Effector memory CD8-positive, alpha-beta T cell (primary cell): ENCODE measurements around the gene MTAP.
A peak's percentile ranks its signal among the peaks of the same experiment; 100 is the strongest.

Experiments
- ATAC-seq: fragments of 150-1000 bp; cut with Tn5 transposase; replicated peaks from 2 replicates; pipeline ENCODE4 v1.10.0; 2021; ENCODE audit warnings: mild to moderate bottlenecking, moderate library complexity
- DNase-seq, 3 experiments: peaks; one replicate each; pipeline ENCODE4 v3.0.0; 2021
- H3K27ac Mint-ChIP-seq, 2 donors: one replicate each; pipeline ENCODE4 v1.8.0; 2022; ENCODE audit warnings: mild to moderate bottlenecking in 2 of 2, mixed read lengths in 2 of 2, moderate library complexity in 2 of 2
- H3K27me3 Mint-ChIP-seq, 2 donors: one replicate each; pipeline ENCODE4 v1.8.0; 2022; ENCODE audit warnings: mixed read lengths in 2 of 2
- H3K36me3 Mint-ChIP-seq: one replicate; pipeline ENCODE4 v1.8.0; 2022; ENCODE audit warnings: mild to moderate bottlenecking, moderate library complexity, mixed read lengths; ENCODE audit not compliant: insufficient read depth
- H3K4me1 Mint-ChIP-seq, 2 donors: one replicate each; pipeline ENCODE4 v1.8.0; 2022; ENCODE audit warnings: low read depth in 2 of 2, mixed read lengths in 2 of 2
- H3K4me3 Mint-ChIP-seq, 2 donors: one replicate each; pipeline ENCODE4 v1.8.0; 2022; ENCODE audit warnings: mild to moderate bottlenecking in 2 of 2, mixed read lengths in 2 of 2, moderate library complexity in 2 of 2
- H3K9me3 Mint-ChIP-seq, 2 donors: one replicate each; pipeline ENCODE4 v1.8.0; 2022; ENCODE audit warnings: mixed read lengths in 2 of 2

Gene MTAP

GRCh38 chr9:21837501-21837900 is 35.1 kb downstream of the MTAP start:
- no peaks in the 10 kb centered on the region for H3K27me3 Mint-ChIP-seq
- no peaks in the 10 kb centered on the region for H3K9me3 Mint-ChIP-seq

GRCh38 chr9:21840647-21841046 is 38.2 kb downstream of the MTAP start:
- no peak overlapping the region for H3K27ac Mint-ChIP-seq
- no peak for ATAC-seq
- peaks cover 4% of the 10 kb centered on the region in 2 donors for H3K4me1 Mint-ChIP-seq

More at GRCh38 chr9:21837501-21837900, 35.1 kb downstream of the MTAP start:
- Mint-ChIP-seq H3K4me1 (peaks cover 5 to 9% of the 10 kb centered on the region in 2 donors), H3K27ac (no peak overlapping the region), H3K36me3 (peaks cover 23% of the 10 kb centered on the region), H3K4me3 (no peak overlapping the region)
- DNase-seq (no peak), ATAC-seq (no peak)

DNA sequence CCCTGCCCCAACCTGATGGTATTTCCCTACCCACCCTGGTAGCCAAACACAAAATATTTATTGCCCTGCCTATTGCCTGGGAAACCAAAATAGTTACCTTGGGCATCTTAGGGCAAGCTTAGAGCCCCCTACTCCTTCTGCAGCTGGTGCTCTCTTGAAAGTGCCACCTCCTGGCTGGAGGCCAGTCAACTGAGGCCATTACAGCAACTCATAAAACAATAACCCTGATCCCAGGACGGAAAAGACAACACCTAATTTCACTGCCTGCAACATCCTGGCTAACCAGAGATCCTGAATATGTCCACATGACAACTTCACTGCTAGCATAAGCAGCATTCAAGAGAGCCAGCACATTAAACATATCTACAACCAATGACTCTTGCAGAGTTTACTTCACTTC is 38.7 kb downstream of the MTAP start:
- Mint-ChIP-seq H3K27ac (no peak overlapping the region), H3K27me3 (no peaks in the 10 kb centered on the region), H3K9me3 (peaks cover 2 to 10% of the 10 kb centered on the region in 2 donors), H3K4me3 (no peak overlapping the region), H3K4me1 (peaks cover 4% of the 10 kb centered on the region in 2 donors), H3K36me3 (peaks cover 23% of the 10 kb centered on the region)
- DNase-seq (no peak), ATAC-seq (no peak)

More at GRCh38 chr9:21840647-21841046, 38.2 kb downstream of the MTAP start:
- H3K27me3 Mint-ChIP-seq: no peaks in the 10 kb centered on the region
- DNase-seq: no peak
- peaks cover 2 to 10% of the 10 kb centered on the region in 2 donors for H3K9me3 Mint-ChIP-seq
- no peak overlapping the region for H3K4me3 Mint-ChIP-seq
- H3K36me3 Mint-ChIP-seq: peaks cover 23% of the 10 kb centered on the region

DNA sequence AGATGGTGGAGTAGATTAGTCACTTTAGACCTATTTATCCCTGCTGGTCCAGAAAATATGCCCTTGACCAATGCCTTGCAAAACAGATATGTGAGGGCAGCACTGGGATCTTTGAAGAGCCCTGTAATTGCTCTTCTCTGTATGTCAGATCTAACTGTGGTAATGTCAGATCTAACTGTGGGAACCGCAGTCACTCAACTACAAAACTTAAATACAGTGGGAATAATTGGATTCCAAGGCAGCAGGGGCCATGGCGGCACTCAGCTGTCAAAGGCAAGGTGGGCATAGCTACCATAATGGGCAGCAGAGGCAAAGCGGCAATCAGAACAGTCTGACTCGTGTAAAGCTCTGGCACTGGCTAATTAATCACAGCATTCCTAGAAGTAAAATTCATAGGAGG is 46.2 kb downstream of the MTAP start:
- DNase-seq: no peak
- Mint-ChIP-seq H3K36me3 (no peaks in the 10 kb centered on the region), H3K27me3 (no peaks in the 10 kb centered on the region), H3K9me3 (peaks cover 2 to 7% of the 10 kb centered on the region in 2 donors), H3K27ac (peak overlapping the region in 1 of 2 donors; percentile 11), H3K4me1 (peaks cover 20% of the 10 kb centered on the region in 2 donors), H3K4me3 (no peak overlapping the region)
- no peak for ATAC-seq

DNA sequence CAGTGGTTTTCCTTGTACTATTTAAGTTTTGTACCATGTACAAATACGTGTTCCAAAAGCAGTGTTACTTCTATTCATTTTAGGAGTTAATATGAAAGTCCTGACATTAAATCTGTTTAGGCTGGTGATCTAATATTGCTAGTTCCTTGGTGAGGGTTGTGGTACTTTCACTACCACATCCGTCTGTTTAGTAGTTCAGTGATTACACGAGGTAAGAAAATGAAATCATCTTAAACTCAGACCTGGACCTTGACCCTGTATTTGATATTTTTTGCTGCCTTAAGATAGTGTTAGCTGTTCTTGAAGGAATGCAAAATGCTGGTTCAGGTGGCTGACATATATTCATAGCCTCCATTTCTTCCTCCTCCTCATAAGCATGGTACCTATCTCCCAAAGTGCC is 50.3 kb downstream of the MTAP start:
- Mint-ChIP-seq H3K4me3 (no peak overlapping the region), H3K9me3 (no peaks in the 10 kb centered on the region), H3K4me1 (peaks cover 20 to 29% of the 10 kb centered on the region in 2 donors), H3K36me3 (peaks cover 8% of the 10 kb centered on the region), H3K27me3 (no peaks in the 10 kb centered on the region), H3K27ac (peak overlapping the region; percentile 76 to 85)
- no peak for DNase-seq
- peak; percentile 58 for ATAC-seq

- Mint-ChIP-seq H3K4me1 (peaks cover 20 to 29% of the 10 kb centered on the region in 2 donors), H3K4me3 (no peak overlapping the region), H3K27ac (peak overlapping the region in 1 of 2 donors; percentile 85), H3K36me3 (peaks cover 14% of the 10 kb centered on the region), H3K9me3 (no peaks in the 10 kb centered on the region), H3K27me3 (no peaks in the 10 kb centered on the region)
- DNase-seq (no peak), ATAC-seq (no peak)
Measured at GRCh38 chr9:21853414-21853813, 51.0 kb downstream of the MTAP start.

- DNase-seq (no peak), ATAC-seq (no peak)
- Mint-ChIP-seq H3K27ac (no peak overlapping the region), H3K9me3 (no peaks in the 10 kb centered on the region), H3K4me1 (peaks cover 20 to 29% of the 10 kb centered on the region in 2 donors), H3K4me3 (no peak overlapping the region), H3K27me3 (no peaks in the 10 kb centered on the region), H3K36me3 (peaks cover 14% of the 10 kb centered on the region)
Measured at GRCh38 chr9:21854119-21854518, 51.7 kb downstream of the MTAP start.

- H3K36me3 Mint-ChIP-seq: peaks cover 14% of the 10 kb centered on the region
- no peak for DNase-seq
Measured at GRCh38 chr9:21854594-21854993, 52.2 kb downstream of the MTAP start.

GRCh38 chr9:21856301-21857094 is 54.1 kb downstream of the MTAP start:
- ATAC-seq (no peak), DNase-seq (no peak)
- peaks cover 12 to 23% of the 10 kb centered on the region in 2 donors for H3K4me1 Mint-ChIP-seq
- H3K9me3 Mint-ChIP-seq: no peaks in the 10 kb centered on the region
- H3K27me3 Mint-ChIP-seq: no peaks in the 10 kb centered on the region
- H3K27ac Mint-ChIP-seq: peak overlapping the region in 1 of 2 donors; percentile 13
- no peak overlapping the region for H3K4me3 Mint-ChIP-seq
- H3K36me3 Mint-ChIP-seq: peaks cover 21% of the 10 kb centered on the region

More at GRCh38 chr9:21854594-21854993, 52.2 kb downstream of the MTAP start:
- no peaks in the 10 kb centered on the region for H3K9me3 Mint-ChIP-seq
- peaks cover 17 to 29% of the 10 kb centered on the region in 2 donors for H3K4me1 Mint-ChIP-seq
- ATAC-seq: no peak
- H3K4me3 Mint-ChIP-seq: no peak overlapping the region
- no peaks in the 10 kb centered on the region for H3K27me3 Mint-ChIP-seq
- H3K27ac Mint-ChIP-seq: no peak overlapping the region

- Mint-ChIP-seq H3K36me3 (peaks cover 13% of the 10 kb centered on the region), H3K27ac (no peak overlapping the region), H3K27me3 (no peaks in the 10 kb centered on the region), H3K4me1 (no peaks in the 10 kb centered on the region), H3K9me3 (no peaks in the 10 kb centered on the region), H3K4me3 (no peak overlapping the region)
- ATAC-seq (no peak), DNase-seq (no peak)
Measured at GRCh38 chr9:21862871-21863270, 60.4 kb downstream of the MTAP start.

DNA sequence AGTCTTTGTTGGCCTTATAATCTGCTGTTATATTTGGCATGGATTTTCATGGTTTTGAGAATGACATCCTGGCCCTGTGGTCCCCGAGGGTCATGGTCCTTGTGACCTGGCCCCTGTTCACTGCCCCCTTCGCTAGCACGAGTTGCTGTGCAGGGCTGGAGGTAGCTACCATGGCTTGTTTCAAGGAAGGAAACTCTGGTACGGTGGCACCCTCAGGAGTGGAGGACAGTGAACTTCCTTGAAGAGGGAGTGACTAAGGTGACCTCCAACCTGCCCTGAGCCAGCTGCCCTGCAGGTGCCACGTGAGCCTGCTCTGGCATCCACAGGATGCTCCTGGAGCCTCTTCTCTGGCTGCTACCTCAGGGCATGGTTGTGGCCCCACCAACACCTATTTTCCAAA is 62.1 kb downstream of the MTAP start:
- Mint-ChIP-seq H3K36me3 (peaks cover 8% of the 10 kb centered on the region), H3K27me3 (no peaks in the 10 kb centered on the region), H3K9me3 (no peaks in the 10 kb centered on the region), H3K4me3 (no peak overlapping the region), H3K27ac (no peak overlapping the region), H3K4me1 (no peaks in the 10 kb centered on the region)
- DNase-seq (no peak), ATAC-seq (no peak)

- ATAC-seq (no peak), DNase-seq (no peak)
- Mint-ChIP-seq H3K27ac (no peak overlapping the region), H3K36me3 (peaks cover 3% of the 10 kb centered on the region), H3K27me3 (no peaks in the 10 kb centered on the region), H3K4me1 (no peaks in the 10 kb centered on the region), H3K4me3 (no peak overlapping the region), H3K9me3 (no peaks in the 10 kb centered on the region)
Measured at GRCh38 chr9:21866302-21866701, 63.9 kb downstream of the MTAP start.

DNA sequence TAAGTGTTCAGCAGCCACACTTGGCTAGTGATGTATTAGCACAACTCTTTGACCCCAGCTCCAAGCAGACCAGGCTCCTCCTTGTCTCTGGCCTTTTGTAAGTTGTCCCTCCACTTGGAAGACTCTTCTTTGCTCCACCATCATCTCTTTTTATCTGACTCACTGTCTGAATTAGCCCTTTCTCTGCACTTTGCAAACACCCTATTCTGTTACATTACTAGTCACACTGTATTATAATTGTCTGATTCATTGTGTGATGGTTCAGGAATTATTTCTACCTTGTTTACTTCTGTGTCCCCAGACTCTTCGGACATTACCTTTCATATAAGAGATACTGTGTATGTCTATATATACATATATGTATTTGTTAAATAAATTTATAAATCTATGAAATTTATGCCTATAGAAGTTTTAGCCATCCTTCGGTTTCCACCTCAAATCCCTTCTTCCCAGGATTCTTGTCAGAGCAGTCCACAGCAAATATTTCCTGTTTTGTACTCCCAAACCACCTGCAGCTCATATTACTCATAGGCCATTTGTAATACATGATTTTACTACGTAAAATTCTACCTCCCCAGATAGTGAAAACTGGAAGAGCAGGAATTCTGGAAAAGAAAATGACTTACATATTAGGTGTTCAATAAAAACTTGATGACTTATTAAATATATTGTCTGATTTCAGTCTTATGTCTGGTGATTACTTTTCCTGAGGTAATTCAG is 69.0 kb downstream of the MTAP start:
- ATAC-seq (no peak), DNase-seq (no peak)
- H3K36me3 Mint-ChIP-seq: peaks cover 3% of the 10 kb centered on the region
- H3K4me1 Mint-ChIP-seq: peaks cover 0 to 7% of the 10 kb centered on the region in 2 donors
- no peak overlapping the region for H3K27ac Mint-ChIP-seq
- H3K4me3 Mint-ChIP-seq: no peak overlapping the region
- H3K9me3 Mint-ChIP-seq: no peaks in the 10 kb centered on the region
- no peaks in the 10 kb centered on the region for H3K27me3 Mint-ChIP-seq

GRCh38 chr9:21872696-21873095 is 70.3 kb downstream of the MTAP start:
- peaks cover 3% of the 10 kb centered on the region for H3K36me3 Mint-ChIP-seq

More at GRCh38 chr9:21872696-21873095, 70.3 kb downstream of the MTAP start:
- H3K4me1 Mint-ChIP-seq: peaks cover 6 to 7% of the 10 kb centered on the region in 2 donors
- ATAC-seq (no peak), DNase-seq (no peak)
- H3K4me3 Mint-ChIP-seq: no peak overlapping the region
- H3K9me3 Mint-ChIP-seq: no peaks in the 10 kb centered on the region
- no peaks in the 10 kb centered on the region for H3K27me3 Mint-ChIP-seq
- H3K27ac Mint-ChIP-seq: no peak overlapping the region
